B cell (primary cell): ENCODE results near the gene NR6A1.

Experiments used
- CTCF ChIP-seq: fragments of 200-600 bp; IDR thresholded peaks from one replicate; pipeline ENCODE4 v1.8.0; 2022; ENCODE audit warnings: antibody characterized with exemption, mild to moderate bottlenecking
- EZH2 ChIP-seq: IDR thresholded peaks from 2 replicates; pipeline ENCODE4 v1.6.1; 2012; ENCODE audit warnings: borderline replicate concordance, low read depth, mild to moderate bottlenecking, moderate library complexity, low read length; ENCODE audit not compliant: insufficient read depth, poor library complexity, severe bottlenecking

DNA sequence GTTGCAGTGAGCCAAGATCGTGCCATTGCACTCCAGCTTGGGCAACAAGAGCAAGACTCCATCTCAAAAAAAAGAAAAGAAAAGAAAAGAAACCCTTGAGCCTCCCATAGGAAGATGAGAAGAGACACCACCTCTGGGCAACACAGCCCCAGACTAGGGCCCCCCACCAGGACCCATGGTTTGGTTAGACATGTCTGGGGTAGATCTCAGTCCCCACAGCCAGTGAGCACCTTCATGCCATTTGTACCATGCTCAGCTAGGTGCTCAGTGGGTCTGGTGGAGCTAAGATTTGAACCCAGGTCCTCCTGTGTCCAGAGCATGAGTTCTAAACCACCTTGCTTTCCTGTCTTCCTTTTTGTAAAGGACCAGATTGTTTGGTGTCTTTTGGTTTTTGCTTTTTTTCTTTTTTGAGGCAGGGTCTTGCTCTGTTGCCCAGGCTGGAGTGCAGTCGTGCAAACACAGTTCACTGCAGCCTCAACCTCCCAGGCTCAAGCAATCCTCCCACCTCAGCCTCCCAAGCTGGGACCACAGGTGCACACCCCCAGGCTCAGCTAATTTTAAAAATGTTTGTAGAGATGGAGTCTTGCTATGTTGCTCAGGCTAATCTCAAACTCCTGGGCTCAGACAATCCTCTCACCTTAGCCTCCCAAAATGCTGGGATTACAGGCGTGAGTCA lies 17.6 kb upstream of the NR6A1 start:
- TF ChIP-seq CTCF (no peak), EZH2 (no peak)
